ENCODE measurements around the gene FNDC11.
A peak's percentile ranks its signal among the peaks of the same experiment; 100 is the strongest.
"Not testable (repeated sequence)": the region's sequence is repeated elsewhere in the genome, so short reads cannot be mapped to it uniquely, and the experiment has no call there.

FNDC11 gene

GRCh38 chr20:63567386-63568169, 13.6 kb downstream of the FNDC11 start:
- DNase-seq, result peak; percentile 86

DNA sequence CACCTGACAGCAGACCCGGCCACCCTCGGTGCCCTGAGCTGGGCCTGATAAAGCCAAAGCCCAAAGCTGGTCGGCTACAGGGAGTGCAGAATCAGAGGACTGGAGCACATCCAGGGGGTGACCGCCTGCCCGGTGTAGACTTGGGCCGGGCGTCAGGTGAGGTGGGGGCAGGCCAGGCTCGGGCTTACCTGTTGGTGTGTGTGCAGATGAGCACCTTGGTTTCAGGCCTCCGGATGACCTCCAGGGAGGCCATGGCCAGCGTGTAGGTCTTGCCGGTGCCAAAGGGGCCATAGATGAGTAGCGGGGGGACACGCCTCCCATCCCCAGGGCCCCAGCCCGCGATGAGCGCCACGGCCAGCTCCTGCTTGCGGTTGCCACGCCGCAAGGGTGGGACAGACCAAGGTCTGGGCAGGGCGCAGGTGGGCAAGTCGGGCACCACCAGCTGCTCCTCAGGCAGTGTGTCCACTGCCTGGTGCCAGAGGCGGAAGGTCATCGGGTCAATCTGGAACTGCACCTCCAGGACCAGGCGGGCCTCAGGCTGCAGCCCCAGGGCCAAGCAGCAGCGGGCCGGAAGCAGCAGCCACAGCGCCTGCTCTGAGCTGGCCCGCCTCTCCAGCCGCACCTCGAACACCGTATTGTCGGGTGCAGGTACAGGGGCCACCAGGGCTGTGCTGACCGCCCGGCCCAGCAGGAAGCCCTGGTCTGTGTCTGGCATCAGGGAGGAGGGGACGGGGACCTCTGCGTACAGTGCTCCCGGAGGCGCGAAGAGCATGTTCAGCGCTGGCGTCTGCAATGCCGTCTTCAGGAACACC, 14.4 kb downstream of the FNDC11 start:
- DNase-seq, result no peak

GRCh38 chr20:63568986-63569949, 15.3 kb downstream of the FNDC11 start:
- DNase-seq, result no peak

DNA sequence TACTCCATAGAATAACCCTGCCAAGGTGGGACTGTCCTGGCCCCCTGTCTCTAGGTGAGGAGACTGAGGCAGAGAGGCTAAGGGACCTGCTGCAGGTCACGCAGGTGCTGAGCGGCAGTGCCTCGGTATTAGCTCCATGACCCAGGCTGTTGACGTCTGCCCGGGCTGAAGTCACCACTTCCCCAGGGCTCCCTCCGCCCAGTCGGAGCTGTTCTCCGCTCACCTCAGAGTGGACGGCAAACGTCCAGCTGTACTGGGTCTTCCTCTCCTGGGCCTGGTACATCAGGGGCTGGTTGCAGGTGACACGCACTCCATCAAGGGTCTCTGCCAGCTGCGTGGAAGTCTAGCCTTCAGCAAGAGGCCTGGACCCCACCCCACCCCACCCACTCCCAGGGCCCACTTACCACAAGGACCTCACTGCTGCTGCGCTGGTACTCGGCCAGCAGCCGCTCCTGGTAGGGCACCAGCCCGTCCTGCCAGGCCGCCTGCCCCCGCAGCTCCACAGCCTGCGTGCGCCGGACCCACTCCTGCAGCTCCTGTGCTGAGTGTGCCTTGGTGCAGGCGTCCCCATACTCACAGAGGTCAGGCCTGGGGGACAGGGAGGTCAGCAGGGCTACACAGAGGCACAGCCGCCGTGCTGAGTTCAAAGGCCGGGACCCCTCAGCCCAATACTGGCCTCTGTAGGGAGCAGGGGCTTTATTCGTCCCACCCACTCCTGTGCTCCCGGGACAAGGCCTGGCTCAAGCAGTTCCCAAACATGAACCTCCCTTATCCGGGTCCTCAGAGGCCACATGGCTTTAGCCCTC, 16.5 kb downstream of the FNDC11 start:
- DNase-seq, result no peak

DNA sequence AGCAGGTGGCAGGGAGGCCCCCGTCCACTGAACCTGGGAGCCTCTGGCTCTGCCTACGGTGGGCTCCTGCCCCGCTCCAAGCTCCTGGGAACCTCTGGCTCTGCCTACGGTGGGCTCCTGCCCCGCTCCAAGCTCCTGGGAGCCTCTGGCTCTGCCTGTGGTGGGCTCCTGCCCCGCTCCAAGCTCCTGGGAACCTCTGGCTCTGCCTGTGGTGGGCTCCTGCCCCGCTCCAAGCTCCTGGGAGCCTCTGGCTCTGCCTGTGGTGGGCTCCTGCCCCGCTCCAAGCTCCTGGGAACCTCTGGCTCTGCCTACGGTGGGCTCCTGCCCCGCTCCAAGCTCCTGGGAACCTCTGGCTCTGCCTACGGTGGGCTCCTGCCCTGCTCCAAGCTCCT, 17.1 kb downstream of the FNDC11 start:
- DNase-seq, result not testable (repeated sequence)

DNA sequence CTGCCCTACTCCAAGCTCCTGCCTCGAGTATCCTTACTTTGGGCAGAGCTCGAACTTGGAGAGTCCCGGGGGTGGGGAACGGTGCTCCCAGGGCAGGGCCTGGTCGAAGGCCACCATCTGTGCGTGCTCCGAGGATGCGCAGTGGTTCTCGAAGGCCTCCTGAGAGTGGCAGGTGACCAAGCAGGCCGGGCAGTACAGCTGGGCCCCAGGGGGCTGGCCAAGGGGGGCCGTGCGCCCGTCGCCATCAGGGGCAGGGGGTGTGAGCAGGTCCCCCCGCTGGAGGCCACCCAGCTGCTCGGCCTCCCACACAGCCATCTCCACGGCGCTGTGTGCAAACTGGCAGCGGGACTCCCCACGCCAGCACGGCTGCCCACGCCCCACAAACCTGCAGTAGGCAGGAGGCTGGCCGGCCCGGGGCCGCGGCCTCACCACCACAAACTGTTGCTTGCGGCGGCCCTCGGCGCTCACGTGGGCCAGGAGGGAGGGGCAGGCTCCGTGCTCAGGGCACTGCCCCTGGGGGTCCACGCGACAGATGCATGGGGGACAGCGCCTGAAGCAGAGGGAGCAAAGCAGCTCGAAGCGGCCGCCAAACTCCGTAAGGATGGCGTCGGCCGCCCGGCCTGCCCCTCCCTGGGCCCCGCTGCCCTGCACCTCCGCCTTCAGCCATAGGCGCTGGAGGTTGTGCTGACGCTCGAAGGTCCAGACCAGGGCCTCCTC, 18.3 kb downstream of the FNDC11 start:
- no peak for DNase-seq

- DNase-seq, result no peak
Measured at GRCh38 chr20:63572788-63573646, 19.1 kb downstream of the FNDC11 start.

- no peak for DNase-seq
Measured at GRCh38 chr20:63573647-63574131, 19.7 kb downstream of the FNDC11 start.

- DNase-seq, result peak; percentile 54
Measured at GRCh38 chr20:63574156-63574828, 20.3 kb downstream of the FNDC11 start, which contains the start of gene HELZ2. TSS of gene HELZ2 (minus strand) at chr20:63574239. CDS start at chr20:63572385, 1,854 bp downstream.

DNA sequence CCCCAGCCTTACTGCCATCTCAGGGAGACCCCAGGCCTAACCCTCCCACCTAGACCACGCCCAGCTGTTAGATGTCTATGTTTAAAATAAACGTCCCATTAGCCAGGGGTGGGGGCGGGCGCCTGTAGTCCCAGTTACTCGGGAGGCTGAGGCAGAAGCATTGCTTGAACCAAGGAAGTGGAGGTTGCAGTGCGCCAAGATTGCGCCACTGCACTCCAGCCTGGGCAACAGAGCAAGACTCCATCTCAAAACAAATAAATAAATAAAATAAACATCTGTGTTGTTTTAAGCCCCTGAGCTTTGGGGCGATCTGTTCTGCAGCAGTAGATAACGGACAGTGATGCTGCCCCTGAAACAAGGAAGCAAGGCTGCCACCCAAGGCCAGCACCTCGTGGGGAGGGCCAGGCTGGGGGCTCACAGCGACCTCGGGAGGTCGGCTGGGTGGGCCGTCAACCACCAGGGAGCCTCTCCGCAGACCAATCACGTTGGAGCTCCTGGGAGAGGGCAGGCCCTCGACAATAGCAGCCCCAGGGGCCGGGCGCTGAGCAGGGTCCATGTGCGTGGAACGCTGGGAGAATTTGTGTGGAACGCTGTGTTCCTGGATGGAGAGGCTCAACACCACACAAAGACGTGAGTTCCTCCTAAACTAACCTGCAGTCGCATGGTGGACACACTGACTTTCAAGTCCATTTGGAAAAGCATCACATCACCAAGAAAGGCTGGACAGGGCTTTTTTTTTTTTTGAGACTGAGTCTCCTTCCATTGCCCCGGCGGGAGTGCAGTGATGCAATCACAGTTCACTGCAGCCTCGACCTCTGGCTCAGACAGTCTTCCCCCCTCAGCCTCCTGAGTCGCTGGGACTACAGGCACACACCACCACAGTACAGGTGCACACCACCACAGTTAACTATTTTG, 21.1 kb downstream of the FNDC11 start:
- no peak for DNase-seq

DNA sequence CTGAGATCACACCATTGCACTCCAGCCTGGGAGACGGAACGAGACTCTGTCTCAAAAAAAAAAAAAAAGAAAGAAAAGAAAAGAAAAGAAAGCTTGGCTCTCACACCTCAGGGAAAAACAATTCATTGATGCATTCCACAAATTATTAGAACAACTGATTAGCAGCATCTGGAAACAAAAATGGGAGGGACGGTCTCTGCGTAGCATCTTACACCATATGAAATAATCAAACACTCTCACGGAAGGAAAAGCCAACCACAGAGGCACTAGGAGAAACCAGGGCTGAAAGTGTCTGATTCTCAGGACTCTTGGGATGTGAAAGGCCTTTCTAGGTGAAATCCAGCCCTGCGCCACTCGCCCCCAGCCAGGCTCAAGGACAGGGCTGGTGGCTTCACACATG, 22.4 kb downstream of the FNDC11 start:
- DNase-seq, result no peak

GRCh38 chr20:63577317-63577894, 23.4 kb downstream of the FNDC11 start:
- no peak for DNase-seq

- DNase-seq, result no peak
Measured at GRCh38 chr20:63578224-63579016, 24.5 kb downstream of the FNDC11 start.

DNA sequence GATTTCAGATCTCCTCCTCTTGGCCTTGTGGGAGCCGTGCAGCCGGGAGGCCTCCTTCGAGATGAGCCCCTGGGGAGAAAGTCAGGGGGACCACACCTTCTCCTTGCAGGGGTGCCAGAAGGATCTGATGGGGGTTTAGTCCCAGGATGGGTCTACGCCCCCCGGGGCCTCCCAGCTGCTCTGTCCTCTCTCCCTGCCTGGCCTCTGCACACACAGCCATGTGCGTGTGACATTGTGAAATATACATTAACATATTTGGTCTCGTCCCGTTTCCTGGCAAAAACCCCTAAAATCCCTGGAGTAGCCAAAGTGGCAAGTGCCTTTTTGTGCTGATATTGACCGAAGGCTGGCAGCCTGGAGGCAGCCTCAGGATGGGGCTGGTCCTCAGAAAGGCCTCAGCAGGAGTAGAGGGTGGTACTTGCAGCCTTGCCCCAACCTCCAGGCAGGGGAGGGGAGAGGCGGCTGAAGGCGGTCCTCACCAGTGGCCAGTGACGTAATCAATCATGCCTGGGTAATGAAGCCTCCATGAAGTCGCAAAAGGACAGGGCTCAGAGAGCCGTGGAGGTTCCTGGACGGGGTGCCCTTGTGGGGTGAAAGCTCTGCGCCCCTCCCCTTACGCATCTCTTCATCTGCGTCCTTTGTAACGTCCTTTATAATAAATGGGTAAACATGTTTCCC, 25.2 kb downstream of the FNDC11 start:
- no peak for DNase-seq

- DNase-seq, result peak; percentile 50
Measured at GRCh38 chr20:63580796-63581461, 27.0 kb downstream of the FNDC11 start.
